RWPE2 (cell line): ENCODE data around the gene CBX8.

ENCODE experiments used
- ATAC-seq: fragments of 200-7000 bp; cut with Tn5 transposase; 3 replicates; pipeline ENCODE4 v1.9.1; 2021; ENCODE audit warnings: low read depth
- DNase-seq: peaks from one replicate; pipeline ENCODE4 v3.0.0-alpha.2; 2020; ENCODE audit warnings: low spot score
- H3K27ac ChIP-seq: fragments of 450-650 bp; 2 replicates; pipeline ENCODE4 v1.5.1; 2017; ENCODE audit warnings: mild to moderate bottlenecking; ENCODE audit not compliant: poor library complexity, severe bottlenecking
- H3K27me3 ChIP-seq: fragments of 250-450 bp; sonication (Bioruptor Pico); 2 replicates; pipeline ENCODE4 v1.5.1; 2021; ENCODE audit warnings: mild to moderate bottlenecking, moderate library complexity; ENCODE audit not compliant: insufficient read depth, poor library complexity, severe bottlenecking
- H3K36me3 ChIP-seq: fragments of 250-450 bp; sonication (Bioruptor Pico); 2 replicates; pipeline ENCODE4 v1.5.1; 2020; ENCODE audit warnings: low read depth, mild to moderate bottlenecking, moderate library complexity
- H3K4me1 ChIP-seq: fragments of 250-450 bp; sonication (Bioruptor Pico); 2 replicates; pipeline ENCODE4 v1.5.1; 2021; ENCODE audit warnings: mild to moderate bottlenecking, moderate library complexity; ENCODE audit not compliant: insufficient read depth, poor library complexity, severe bottlenecking
- H3K4me3 ChIP-seq: fragments of 250-450 bp; sonication (Bioruptor Pico); 2 replicates; pipeline ENCODE4 v1.5.1; 2021; ENCODE audit warnings: mild to moderate bottlenecking, moderate library complexity; ENCODE audit not compliant: severe bottlenecking
- H3K9me3 ChIP-seq: fragments of 250-450 bp; sonication (Bioruptor Pico); 2 replicates; pipeline ENCODE4 v1.5.1; 2021; ENCODE audit warnings: mild to moderate bottlenecking, moderate library complexity; ENCODE audit not compliant: severe bottlenecking
- TF ChIP-seq, protein P1 (sequence below): fragments of 450-650 bp; IDR thresholded peaks from one replicate; pipeline ENCODE4 v1.5.1; 2017; ENCODE audit warnings: mild to moderate bottlenecking, moderate library complexity; ENCODE audit not compliant: poor library complexity, severe bottlenecking

CBX8 gene

DNA sequence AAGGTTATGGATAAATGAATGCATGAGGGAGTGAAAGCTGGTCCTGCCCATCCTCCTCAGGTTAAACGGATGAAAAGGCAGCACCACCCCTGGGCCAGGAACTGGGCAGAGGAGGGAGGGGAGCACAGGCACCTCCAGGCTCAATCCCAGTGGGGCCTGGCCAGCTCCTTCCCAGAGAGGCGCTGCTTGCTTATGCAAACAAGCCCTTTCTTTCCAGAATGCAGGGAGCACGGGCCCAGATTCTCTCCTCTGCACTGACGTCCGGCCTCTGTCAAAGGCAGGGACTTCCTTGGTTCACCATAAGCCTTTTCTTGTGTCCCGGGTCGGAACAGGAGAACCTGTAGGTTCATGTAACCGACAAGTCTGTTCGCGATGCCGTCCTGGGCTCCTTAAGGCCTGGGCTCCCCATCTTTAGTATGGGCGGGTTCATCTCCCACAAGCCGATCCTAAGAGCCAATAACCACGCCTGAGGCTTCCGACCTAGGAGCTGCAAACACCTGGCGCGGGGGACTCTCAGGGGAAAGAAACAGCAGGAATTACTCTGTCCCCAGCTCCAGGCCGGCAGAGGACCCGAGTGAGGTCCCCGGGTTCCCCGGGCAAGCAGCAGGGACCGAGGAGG is 49.9 kb downstream of the CBX8 start:
- H3K9me3 ChIP-seq, result no peaks in the 10 kb centered on the region
- TF ChIP-seq, protein P1, sequence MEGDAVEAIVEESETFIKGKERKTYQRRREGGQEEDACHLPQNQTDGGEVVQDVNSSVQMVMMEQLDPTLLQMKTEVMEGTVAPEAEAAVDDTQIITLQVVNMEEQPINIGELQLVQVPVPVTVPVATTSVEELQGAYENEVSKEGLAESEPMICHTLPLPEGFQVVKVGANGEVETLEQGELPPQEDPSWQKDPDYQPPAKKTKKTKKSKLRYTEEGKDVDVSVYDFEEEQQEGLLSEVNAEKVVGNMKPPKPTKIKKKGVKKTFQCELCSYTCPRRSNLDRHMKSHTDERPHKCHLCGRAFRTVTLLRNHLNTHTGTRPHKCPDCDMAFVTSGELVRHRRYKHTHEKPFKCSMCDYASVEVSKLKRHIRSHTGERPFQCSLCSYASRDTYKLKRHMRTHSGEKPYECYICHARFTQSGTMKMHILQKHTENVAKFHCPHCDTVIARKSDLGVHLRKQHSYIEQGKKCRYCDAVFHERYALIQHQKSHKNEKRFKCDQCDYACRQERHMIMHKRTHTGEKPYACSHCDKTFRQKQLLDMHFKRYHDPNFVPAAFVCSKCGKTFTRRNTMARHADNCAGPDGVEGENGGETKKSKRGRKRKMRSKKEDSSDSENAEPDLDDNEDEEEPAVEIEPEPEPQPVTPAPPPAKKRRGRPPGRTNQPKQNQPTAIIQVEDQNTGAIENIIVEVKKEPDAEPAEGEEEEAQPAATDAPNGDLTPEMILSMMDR, result no peak
- peaks cover 60% of the 10 kb centered on the region for H3K27me3 ChIP-seq
- H3K4me1 ChIP-seq, result no peaks in the 10 kb centered on the region
- ATAC-seq (no peak; the same call in 2 of the 3 replicates), DNase-seq (no peak)
- no peak overlapping the region for H3K27ac ChIP-seq
- H3K36me3 ChIP-seq, result no peaks in the 10 kb centered on the region
- no peak overlapping the region for H3K4me3 ChIP-seq

- no peak overlapping the region for H3K27ac ChIP-seq
- DNase-seq, result no peak
- peaks cover 62% of the 10 kb centered on the region for H3K27me3 ChIP-seq
Observed at GRCh38 chr17:79745641-79746105, 51.2 kb downstream of the CBX8 start.

DNA sequence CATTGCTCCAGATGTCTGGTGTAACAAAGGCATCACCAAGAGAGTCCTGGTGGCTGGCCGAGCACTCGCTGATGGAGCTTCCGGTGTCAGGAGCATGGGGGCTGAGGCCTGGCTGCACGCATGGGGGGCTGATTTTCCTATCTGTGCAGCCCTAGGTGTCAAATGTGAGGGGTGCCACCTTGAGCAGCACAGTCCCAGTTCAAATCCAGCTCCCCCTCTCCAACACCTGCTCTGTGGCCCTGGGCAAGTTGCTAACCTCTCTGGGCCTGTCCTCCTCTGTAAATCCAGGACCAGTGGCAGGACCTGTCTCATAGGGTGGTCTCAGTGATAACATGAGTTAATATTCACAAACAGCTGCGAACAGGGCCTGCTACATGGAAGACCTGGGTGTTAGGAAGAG is 53.3 kb downstream of the CBX8 start:
- no peak for DNase-seq
- no peaks in the 10 kb centered on the region for H3K9me3 ChIP-seq
- H3K36me3 ChIP-seq, result no peaks in the 10 kb centered on the region
- TF ChIP-seq, protein P1, result no peak
- H3K4me3 ChIP-seq, result no peak overlapping the region
- H3K27ac ChIP-seq, result no peak overlapping the region
- no peaks in the 10 kb centered on the region for H3K4me1 ChIP-seq
- peaks cover 65% of the 10 kb centered on the region for H3K27me3 ChIP-seq
- no peak for ATAC-seq

More at GRCh38 chr17:79745641-79746105, 51.2 kb downstream of the CBX8 start:
- Histone ChIP-seq H3K9me3 (no peaks in the 10 kb centered on the region), H3K4me3 (no peak overlapping the region), H3K36me3 (no peaks in the 10 kb centered on the region), H3K4me1 (no peaks in the 10 kb centered on the region)
- TF ChIP-seq, protein P1, result no peak
- no peak for ATAC-seq

DNA sequence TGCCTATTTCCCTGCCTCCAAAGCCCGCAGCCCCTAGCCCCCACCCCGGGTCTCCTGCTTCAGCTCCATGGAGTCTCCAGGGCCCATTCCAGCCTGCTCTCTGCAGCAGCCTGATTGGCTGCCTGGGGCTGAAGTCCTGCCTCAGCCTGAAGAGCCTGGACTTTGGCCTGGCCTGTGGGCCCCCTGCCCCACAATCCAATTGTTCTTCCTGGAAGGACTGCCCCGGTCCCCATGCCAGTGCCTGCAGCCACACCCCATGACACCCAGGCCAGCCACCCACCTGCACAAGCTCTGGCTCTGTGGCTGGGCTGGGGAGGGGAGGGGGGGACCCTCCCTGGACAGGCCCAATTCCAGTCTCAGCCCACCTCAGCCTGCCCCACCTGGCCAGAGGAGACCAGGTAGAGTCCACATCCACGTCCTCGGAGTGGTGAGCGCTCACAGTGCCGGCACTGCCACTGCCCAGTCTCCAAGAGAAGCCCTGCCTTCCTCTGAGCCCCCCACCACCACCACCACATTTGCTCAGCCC is 53.9 kb downstream of the CBX8 start:
- no peaks in the 10 kb centered on the region for H3K36me3 ChIP-seq
- no peak overlapping the region for H3K4me3 ChIP-seq
- peaks cover 63% of the 10 kb centered on the region for H3K27me3 ChIP-seq
- ATAC-seq (no peak), DNase-seq (no peak)
- H3K4me1 ChIP-seq, result no peaks in the 10 kb centered on the region
- TF ChIP-seq, protein P1, result no peak
- no peak overlapping the region for H3K27ac ChIP-seq
- no peaks in the 10 kb centered on the region for H3K9me3 ChIP-seq

DNA sequence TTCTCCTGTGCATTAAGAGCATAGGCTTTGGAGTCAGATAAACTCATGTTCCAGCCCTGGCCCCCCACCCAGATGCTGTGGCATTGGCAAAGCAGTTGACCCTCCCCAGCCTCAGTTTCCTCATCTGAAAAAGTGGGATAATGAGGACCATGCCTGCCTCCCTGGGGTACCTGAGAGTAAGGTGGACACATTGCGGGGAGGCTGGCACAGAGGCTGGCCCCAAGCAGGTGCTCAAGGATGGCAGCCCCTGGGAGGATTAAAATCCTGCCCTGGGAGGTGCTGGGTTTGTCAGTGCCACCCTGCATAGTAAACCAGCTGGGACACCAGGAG is 54.3 kb downstream of the CBX8 start:
- H3K27me3 ChIP-seq, result peaks cover 63% of the 10 kb centered on the region
- H3K9me3 ChIP-seq, result no peaks in the 10 kb centered on the region
- TF ChIP-seq, protein P1, result no peak
- H3K4me1 ChIP-seq, result no peaks in the 10 kb centered on the region
- DNase-seq, result no peak
- no peaks in the 10 kb centered on the region for H3K36me3 ChIP-seq
- ATAC-seq, result no peak
- H3K4me3 ChIP-seq, result no peak overlapping the region
- no peak overlapping the region for H3K27ac ChIP-seq
